Measurements from ENCODE around the gene MEIOSIN.
"Not testable (repeated sequence)": the region's sequence is repeated elsewhere in the genome, so short reads cannot be mapped to it uniquely, and the experiment has no call there.

The MEIOSIN gene

GRCh38 chr19:45733160-45733810, at the start of gene MEIOSIN:
MEIOSIN (plus strand) TSS chr19:45733439; CDS start chr19:45735377, 1,938 bp downstream.
- DNase-seq, result no peak

GRCh38 chr19:45685045-45685444, 48.2 kb upstream of the MEIOSIN start:
- not testable (repeated sequence) for DNase-seq

GRCh38 chr19:45687599-45687998, 45.6 kb upstream of the MEIOSIN start:
- no peak for DNase-seq

GRCh38 chr19:45691516-45692186, 41.6 kb upstream of the MEIOSIN start, which contains the start of gene SNRPD2:
SNRPD2 (minus strand) TSS chr19:45691953; CDS start chr19:45691888, 65 bp downstream.
- DNase-seq, result peak; percentile 99

- DNase-seq, result peak; percentile 99
Observed at GRCh38 chr19:45692187-45693105, 40.8 kb upstream of the MEIOSIN start, which contains the start of gene QPCTL. QPCTL (plus strand) TSS chr19:45692666; CDS start chr19:45692704, 38 bp downstream.

- DNase-seq, result peak; percentile 46
Observed at GRCh38 chr19:45693106-45693788, 40.0 kb upstream of the MEIOSIN start.

- DNase-seq, result no peak
Observed at GRCh38 chr19:45701676-45702075, 31.6 kb upstream of the MEIOSIN start.

- no peak for DNase-seq
Observed at GRCh38 chr19:45705115-45705514, 28.1 kb upstream of the MEIOSIN start.

- no peak for DNase-seq
Observed at GRCh38 chr19:45705710-45706415, 27.4 kb upstream of the MEIOSIN start.

- no peak for DNase-seq
Observed at GRCh38 chr19:45710356-45711130, 22.7 kb upstream of the MEIOSIN start.

GRCh38 chr19:45711851-45712698, 21.2 kb upstream of the MEIOSIN start:
- no peak for DNase-seq

GRCh38 chr19:45712699-45713067, 20.6 kb upstream of the MEIOSIN start:
- DNase-seq, result no peak

GRCh38 chr19:45713141-45713540, 20.1 kb upstream of the MEIOSIN start:
- DNase-seq, result no peak

GRCh38 chr19:45715139-45715538, 18.1 kb upstream of the MEIOSIN start:
- no peak for DNase-seq

GRCh38 chr19:45716359-45717130, 16.7 kb upstream of the MEIOSIN start:
- DNase-seq, result no peak

- DNase-seq, result peak; percentile 97
Observed at GRCh38 chr19:45717131-45717982, 15.9 kb upstream of the MEIOSIN start.

- DNase-seq, result no peak
Observed at GRCh38 chr19:45717983-45718650, 15.1 kb upstream of the MEIOSIN start.

- not testable (repeated sequence) for DNase-seq
Observed at GRCh38 chr19:45720065-45720464, 13.2 kb upstream of the MEIOSIN start.
